Activated CD4-positive, alpha-beta T cell treated with anti-CD3 and anti-CD28 coated beads, Interleukin-2, amount 50 U/mL, for 16 hours (primary cell): ENCODE measurements around the gene CAPN14.

Experiments
- DNase-seq: peaks from one replicate; pipeline ENCODE4 v3.0.0-alpha.2; 2020

Gene CAPN14

GRCh38 chr2:31137211-31138036 lies 79.9 kb downstream of the CAPN14 start:
- no peak for DNase-seq

- DNase-seq: no peak
These were observed 80.6 kb downstream of the CAPN14 start for GRCh38 chr2:31136732-31137131.

GRCh38 chr2:31136000-31136399 lies 81.3 kb downstream of the CAPN14 start:
- DNase-seq: no peak

GRCh38 chr2:31134480-31134879 lies 82.8 kb downstream of the CAPN14 start:
- no peak for DNase-seq

- no peak for DNase-seq
These were observed 84.5 kb downstream of the CAPN14 start for GRCh38 chr2:31132786-31133185.

- no peak for DNase-seq
These were observed 85.4 kb downstream of the CAPN14 start for GRCh38 chr2:31131871-31132270.

DNA sequence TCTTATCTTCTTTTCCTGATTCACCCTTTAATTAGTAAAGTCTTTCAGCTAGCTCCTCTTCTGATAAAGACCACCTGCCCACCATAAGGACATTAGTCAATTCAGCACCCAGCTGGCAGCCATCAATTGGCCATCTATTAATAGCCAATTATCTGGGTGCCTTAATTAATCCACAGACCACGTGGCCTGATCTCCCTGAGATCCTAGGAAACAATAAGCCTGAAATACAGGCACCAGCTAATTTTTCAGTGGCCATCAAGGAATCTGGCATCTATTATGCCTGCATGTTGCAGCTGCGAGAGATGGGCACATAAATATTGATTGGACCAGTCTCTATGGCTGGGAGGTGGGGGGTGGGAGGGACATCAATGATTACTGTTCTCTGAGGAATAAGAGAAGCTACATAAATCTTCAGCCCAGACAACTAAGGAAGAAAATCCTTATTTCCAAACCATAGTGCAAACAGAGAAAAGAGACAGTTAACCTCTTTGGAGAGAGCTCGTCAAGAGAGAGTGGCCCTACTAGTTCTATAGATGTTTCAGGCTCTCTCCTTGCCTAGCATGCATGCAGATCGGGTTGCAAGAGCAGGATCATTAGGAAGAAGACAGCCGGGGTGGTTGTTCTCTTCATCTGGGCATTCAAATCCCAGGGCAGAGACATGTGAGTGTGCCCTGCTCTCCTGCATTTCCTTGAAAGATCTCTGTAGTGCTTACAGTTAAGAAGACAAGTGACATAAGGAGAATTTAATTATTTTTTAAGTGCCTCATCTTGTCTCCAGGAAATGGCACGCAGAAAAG lies 87.7 kb downstream of the CAPN14 start:
- no peak for DNase-seq

GRCh38 chr2:31127931-31128330 lies 89.4 kb downstream of the CAPN14 start:
- DNase-seq: no peak

DNA sequence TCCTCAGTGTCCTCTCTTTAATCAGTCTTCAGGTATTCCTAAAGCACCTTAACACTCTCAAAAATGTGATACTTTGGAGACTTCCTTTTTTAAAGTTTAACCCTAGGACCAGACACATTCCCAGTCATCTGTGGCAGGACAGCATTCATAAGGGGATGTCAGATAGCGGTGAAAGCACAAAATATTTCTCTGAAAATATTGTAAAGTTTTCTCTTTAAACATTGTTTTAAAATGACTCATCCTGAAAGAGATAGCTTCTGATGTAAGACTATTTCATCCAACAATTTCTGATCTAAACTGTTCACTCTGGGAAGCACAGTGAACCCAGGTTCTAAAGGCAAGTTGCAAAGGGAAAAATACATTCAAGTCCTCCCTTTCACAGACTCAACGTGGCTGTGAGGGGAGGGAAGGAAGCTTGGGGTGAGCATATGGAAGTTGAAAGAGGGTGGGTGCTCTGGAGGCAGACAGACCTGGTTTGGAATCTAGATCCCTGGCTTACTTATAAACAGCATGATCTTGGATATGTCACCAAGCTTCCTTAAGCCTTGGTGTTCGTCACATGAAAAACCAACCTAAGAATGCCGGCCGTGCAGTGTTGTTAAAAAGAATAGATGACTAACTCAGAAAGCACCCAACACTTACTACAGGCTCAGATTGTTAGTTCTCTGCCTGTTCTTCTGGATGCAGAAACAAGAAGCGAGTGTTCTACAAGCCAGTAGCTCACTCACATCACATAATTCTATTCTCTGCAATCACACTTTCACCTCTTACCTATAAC lies 91.2 kb downstream of the CAPN14 start:
- no peak for DNase-seq

GRCh38 chr2:31124904-31125303 lies 92.4 kb downstream of the CAPN14 start:
- DNase-seq: no peak
